ENCODE measurements around the gene SKIL.

Gene SKIL

DNA sequence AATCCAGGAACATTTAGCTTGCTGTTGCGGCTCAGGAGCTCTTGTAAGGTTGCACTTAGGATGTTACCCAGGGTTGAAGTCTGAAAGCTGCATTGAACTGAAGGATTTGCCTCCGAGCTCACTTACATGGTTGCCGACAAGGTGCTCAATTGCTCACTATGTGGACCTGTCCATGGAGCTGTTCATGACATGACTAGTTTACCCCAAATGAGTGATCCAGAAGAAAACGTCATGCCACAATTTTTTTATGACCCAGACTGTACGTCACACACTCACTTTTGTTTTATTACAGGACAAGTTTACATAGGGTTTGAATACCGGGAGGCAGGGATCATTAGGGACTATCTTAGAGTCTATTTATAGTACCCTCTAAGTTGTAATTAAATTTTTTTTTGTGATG is 40.2 kb downstream of the SKIL start:
- Mint-ChIP-seq H3K4me1 (ENCODE audit: low read depth) (no peaks in the 10 kb centered on the region), H3K36me3 (ENCODE audit: low read depth) (no peaks in the 10 kb centered on the region), H3K27me3 (ENCODE audit: low read depth) (no peaks in the 10 kb centered on the region), H3K9me3 (no peaks in the 10 kb centered on the region), H3K27ac (no peak overlapping the region), H3K4me3 (no peak overlapping the region)
- DNase-seq (ENCODE audit: low spot score), result no peak

DNA sequence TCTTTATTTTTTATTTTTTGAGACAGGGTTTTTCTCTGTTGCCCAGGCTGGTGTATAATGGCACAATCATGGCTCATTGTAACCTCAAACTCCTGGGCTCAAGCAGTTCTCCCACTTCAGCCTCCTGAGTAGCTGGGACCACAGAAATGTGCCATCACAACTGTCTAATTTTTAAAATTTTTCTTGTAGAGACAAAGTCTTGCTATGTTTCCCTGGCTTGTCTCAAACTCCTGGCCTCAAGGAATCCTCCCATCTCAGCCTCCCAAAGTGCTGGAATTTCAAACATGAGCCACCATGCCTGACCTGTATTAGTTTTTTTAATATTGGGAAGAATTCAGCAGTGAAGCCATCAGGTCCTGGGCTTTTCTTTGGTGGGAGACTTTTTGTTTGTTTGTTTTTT is 47.6 kb downstream of the SKIL start:
- no peak for DNase-seq (ENCODE audit: low spot score)
- H3K27ac Mint-ChIP-seq, result no peak overlapping the region
- peaks cover 2% of the 10 kb centered on the region for H3K27me3 Mint-ChIP-seq (ENCODE audit: low read depth)
- H3K4me3 Mint-ChIP-seq, result no peak overlapping the region
- no peaks in the 10 kb centered on the region for H3K36me3 Mint-ChIP-seq (ENCODE audit: low read depth)
- no peaks in the 10 kb centered on the region for H3K4me1 Mint-ChIP-seq (ENCODE audit: low read depth)
- no peaks in the 10 kb centered on the region for H3K9me3 Mint-ChIP-seq

DNA sequence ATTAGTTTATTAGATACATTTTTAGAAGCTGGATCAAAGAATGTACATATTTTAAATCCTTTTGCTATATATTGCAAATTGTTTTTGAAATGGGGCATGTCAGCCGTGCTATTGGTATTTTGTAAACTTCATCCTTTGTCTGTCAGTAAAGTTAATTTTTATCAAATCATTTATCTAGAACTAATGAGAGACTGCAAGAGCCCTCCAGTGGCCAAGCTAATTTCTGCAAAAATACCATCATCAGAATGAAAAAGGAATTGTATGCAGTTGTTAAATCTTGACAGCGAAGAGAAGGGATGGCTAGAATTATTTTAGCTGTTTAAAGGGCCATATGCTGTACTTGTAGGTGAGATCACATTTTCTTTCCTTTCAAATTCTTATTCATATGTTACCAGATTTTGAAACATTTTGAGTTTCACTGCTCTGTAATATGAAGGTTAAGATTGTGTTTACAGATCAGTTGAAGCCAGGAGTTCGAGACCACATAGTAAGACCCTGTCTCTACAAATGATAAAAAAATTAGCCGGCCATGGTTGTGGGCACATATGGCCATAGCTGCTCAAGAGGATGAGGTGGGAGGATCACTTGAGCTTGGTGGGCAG is 53.0 kb downstream of the SKIL start:
- no peak for DNase-seq (ENCODE audit: low spot score)
- no peaks in the 10 kb centered on the region for H3K9me3 Mint-ChIP-seq
- no peaks in the 10 kb centered on the region for H3K36me3 Mint-ChIP-seq (ENCODE audit: low read depth)
- H3K27me3 Mint-ChIP-seq (ENCODE audit: low read depth), result no peaks in the 10 kb centered on the region
- no peak overlapping the region for H3K4me3 Mint-ChIP-seq
- H3K27ac Mint-ChIP-seq, result no peak overlapping the region
- no peaks in the 10 kb centered on the region for H3K4me1 Mint-ChIP-seq (ENCODE audit: low read depth)

DNA sequence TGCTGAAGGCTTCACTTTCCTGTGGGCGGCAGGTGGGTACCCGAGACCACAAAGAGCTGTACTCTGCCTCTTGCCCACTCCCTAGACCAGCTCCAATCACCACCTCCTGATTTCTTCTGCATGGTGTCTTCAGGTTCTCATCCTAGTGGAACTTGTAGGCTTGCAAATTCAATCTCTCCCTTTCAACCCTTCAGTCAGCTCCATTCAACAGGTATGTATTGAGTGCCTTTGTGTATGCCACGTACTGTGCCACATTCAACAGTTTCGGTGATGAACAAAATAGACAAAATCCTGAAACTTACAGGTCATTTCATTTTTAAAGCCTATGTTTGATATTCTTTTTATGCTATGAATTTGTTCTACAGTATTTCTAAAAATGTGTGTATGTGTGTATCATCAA is 55.8 kb downstream of the SKIL start:
- H3K27ac Mint-ChIP-seq, result no peak overlapping the region
- peaks cover 2% of the 10 kb centered on the region for H3K36me3 Mint-ChIP-seq (ENCODE audit: low read depth)
- no peak for DNase-seq (ENCODE audit: low spot score)
- peaks cover 3% of the 10 kb centered on the region for H3K4me1 Mint-ChIP-seq (ENCODE audit: low read depth)
- H3K27me3 Mint-ChIP-seq (ENCODE audit: low read depth), result peaks cover 18% of the 10 kb centered on the region
- H3K4me3 Mint-ChIP-seq, result no peak overlapping the region
- no peaks in the 10 kb centered on the region for H3K9me3 Mint-ChIP-seq

DNA sequence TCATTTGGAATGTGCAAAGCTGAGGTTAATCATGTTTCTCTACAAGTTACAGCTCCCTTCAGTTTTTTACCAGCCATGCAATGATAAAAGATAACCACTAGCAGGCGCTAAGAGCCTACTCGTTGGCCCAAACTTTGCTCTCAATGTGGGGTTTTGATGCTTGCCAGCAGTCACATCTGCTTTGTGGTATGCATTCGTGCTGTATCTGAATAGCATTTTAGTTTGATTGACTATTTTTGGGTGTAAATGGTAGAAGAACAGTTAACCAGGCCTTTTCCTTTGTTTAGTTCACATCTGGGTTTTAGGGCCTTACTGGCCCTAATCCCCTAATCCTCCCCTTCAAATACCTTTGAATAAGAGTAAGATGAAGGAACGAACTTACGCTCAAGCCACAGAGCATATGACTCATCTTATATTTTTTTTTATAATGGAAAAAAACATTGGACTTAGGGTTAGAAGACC is 56.7 kb downstream of the SKIL start:
- Mint-ChIP-seq H3K27ac (no peak overlapping the region), H3K36me3 (ENCODE audit: low read depth) (peaks cover 3% of the 10 kb centered on the region), H3K27me3 (ENCODE audit: low read depth) (peaks cover 24% of the 10 kb centered on the region), H3K4me3 (no peak overlapping the region), H3K4me1 (ENCODE audit: low read depth) (peaks cover 3% of the 10 kb centered on the region), H3K9me3 (no peaks in the 10 kb centered on the region)
- DNase-seq (ENCODE audit: low spot score), result peak; percentile 23

DNA sequence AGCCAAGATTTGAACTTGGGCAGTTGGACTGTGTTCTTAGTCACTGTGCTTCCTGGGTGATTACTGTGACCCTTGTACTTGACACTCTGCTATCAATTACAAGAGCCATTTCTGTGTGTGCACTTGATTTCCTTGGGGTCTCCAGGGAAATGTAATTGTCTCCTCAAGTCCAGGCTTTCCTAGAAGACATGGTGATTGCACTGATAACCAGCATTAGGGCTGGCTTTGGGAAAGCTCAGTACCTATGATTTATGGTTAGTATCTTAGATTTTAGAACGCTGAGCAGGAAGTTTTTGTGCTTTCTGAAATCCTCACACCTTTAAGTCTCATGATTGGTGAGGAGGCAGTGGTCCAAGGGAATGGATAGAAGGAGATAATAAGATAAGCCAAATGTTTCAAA is 59.6 kb downstream of the SKIL start:
- H3K36me3 Mint-ChIP-seq (ENCODE audit: low read depth), result peaks cover 3% of the 10 kb centered on the region
- peaks cover 9% of the 10 kb centered on the region for H3K4me1 Mint-ChIP-seq (ENCODE audit: low read depth)
- peaks cover 43% of the 10 kb centered on the region for H3K27me3 Mint-ChIP-seq (ENCODE audit: low read depth)
- no peak for DNase-seq (ENCODE audit: low spot score)
- no peak overlapping the region for H3K27ac Mint-ChIP-seq
- no peaks in the 10 kb centered on the region for H3K9me3 Mint-ChIP-seq
- no peak overlapping the region for H3K4me3 Mint-ChIP-seq

DNA sequence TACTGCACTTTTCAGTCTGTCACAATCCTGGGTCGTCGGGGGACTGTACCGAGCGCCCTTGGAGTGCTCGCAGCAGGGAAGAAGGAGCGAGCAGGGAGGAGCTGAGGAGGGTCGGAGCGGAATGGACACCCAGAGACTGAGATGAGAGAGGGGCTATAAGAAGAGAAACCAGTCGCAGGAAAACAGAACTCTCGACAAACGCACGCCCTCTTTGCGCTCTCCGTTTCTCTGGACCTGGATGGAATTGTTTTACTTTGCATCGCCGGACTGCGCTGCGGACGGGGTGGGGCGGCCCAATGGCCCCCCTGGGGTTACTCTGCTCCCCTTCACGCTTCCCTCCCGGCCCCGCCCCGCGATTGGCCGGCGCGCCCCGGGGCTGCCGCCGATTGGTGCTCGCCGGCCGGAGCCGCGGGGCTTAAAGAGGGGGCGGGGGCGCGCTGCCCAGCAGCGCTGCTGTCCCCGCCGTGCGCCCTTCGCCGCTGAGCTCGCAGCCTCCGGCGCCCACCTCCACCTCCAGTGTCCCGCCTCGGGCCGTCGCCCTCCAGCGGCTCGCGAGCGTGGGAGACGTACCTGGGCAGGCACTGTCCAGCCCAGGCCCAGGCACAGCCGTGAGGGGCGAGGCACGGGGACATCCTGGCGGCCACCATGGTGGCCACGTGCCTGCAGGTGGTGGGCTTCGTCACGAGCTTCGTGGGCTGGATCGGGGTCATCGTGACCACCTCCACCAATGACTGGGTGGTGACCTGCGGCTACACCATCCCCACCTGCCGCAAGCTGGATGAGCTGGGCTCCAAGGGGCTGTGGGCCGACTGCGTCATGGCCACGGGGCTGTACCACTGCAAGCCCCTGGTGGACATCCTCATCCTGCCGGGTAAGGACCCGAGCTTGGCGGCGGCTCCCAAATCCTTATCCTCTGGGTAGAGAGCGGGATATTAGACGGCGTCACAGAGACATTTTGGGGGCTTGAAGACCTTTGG is 61.2 kb downstream of the SKIL start, which contains the start of gene CLDN11:
Gene CLDN11, plus strand, starts transcription at position 447 of the 977 bp plus-strand sequence. Its CDS starts 199 bp downstream, at position 646.
- Mint-ChIP-seq H3K4me1 (ENCODE audit: low read depth) (peaks cover 13% of the 10 kb centered on the region), H3K27ac (no peak within 1 kb of the TSS), H3K9me3 (no peaks in the 10 kb centered on the region), H3K4me3 (peak within 1 kb of the TSS; percentile 76), H3K36me3 (ENCODE audit: low read depth) (peaks cover 3% of the 10 kb centered on the region), H3K27me3 (ENCODE audit: low read depth) (peaks cover 43% of the 10 kb centered on the region)
- DNase-seq (ENCODE audit: low spot score), result no peak

DNA sequence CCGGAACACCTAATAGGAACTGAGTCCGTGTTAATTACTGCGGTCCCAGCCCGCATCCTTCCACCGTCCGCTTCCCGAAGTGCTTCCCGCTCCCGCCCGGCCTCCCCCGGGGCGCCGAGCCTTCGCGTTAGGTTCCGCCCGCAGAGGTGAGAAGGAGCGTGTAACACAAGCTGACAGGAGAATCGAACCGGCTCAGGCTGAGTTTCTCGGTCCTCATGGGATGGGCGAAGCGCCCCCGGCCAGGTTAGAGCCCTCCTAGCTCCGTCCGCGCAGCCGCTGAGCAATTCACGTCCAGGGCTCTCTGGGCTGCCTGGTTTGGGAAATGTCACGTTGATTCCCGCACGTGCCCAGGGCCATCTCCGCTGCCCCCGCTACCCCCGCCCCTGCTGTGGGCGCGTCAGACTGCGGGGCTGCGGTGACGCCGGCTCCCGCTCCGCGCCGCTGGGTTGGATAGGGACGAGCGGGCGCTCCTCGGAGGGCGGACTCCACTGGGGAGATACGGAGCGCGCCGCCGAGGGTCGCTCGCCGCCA is 62.1 kb downstream of the SKIL start:
- Mint-ChIP-seq H3K9me3 (no peaks in the 10 kb centered on the region), H3K27me3 (ENCODE audit: low read depth) (peaks cover 43% of the 10 kb centered on the region), H3K4me3 (peak overlapping the region; percentile 6), H3K27ac (no peak overlapping the region), H3K36me3 (ENCODE audit: low read depth) (peaks cover 3% of the 10 kb centered on the region), H3K4me1 (ENCODE audit: low read depth) (peaks cover 13% of the 10 kb centered on the region)
- no peak for DNase-seq (ENCODE audit: low spot score)

DNA sequence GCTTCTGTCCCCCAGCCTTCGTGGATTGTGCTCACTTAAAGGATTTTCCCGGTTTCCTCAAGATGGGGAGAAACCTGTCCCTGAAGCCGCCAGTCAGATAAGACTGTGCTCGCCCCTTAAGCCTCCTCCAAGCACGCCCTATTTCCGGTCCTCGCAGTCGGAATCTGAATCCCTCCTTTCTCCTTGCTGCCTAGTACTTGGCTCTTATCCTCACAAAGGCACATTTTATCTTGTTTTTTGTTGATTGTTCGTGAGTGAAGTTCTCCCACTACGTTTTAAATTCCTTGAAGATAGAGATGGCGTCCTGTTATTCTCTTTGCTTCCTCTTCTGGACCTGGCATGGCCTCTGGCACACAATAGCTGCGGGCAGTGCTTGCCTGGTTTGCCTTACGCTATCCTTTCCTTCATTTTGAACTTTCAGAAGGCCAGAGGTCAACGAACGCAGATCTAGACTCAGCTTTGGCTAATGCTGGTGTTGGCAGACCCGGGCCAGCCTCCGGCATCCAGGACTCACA is 62.8 kb downstream of the SKIL start:
- H3K27me3 Mint-ChIP-seq (ENCODE audit: low read depth), result peaks cover 43% of the 10 kb centered on the region
- H3K4me3 Mint-ChIP-seq, result no peak overlapping the region

DNA sequence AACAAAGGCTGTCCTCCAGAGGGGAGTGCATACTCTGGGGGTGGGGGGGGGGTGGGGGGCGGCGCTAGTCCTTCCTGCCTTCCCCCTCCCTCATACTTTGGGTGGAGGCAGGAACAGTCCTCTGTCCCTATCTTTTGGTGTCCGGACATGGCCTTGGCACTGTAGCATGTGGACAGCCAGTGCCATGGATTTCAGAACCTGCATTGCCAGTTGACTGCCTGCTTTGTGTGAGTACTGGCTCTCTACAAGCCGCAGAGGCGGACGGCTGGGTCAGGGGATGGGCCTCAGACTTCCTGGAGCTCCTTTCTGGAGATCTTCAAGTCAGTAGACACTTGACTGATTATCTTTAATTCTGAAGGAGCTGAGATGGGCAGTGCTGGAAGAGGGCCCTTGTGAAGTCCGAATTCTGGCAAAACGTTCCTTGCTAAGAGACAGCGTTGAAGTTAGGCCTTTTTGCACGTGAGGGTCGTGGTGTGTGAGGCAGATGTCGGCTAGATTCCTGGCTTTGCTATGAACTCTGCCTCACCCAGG is 63.7 kb downstream of the SKIL start:
- no peak for DNase-seq (ENCODE audit: low spot score)
- H3K4me3 Mint-ChIP-seq, result no peak overlapping the region
- no peaks in the 10 kb centered on the region for H3K9me3 Mint-ChIP-seq
- peaks cover 41% of the 10 kb centered on the region for H3K27me3 Mint-ChIP-seq (ENCODE audit: low read depth)
- H3K27ac Mint-ChIP-seq, result no peak overlapping the region
- peaks cover 3% of the 10 kb centered on the region for H3K36me3 Mint-ChIP-seq (ENCODE audit: low read depth)
- H3K4me1 Mint-ChIP-seq (ENCODE audit: low read depth), result peaks cover 15% of the 10 kb centered on the region

More for the DNA sequence above, 62.8 kb downstream of the SKIL start:
- peaks cover 13% of the 10 kb centered on the region for H3K4me1 Mint-ChIP-seq (ENCODE audit: low read depth)
- no peak overlapping the region for H3K27ac Mint-ChIP-seq
- no peak for DNase-seq (ENCODE audit: low spot score)
- H3K9me3 Mint-ChIP-seq, result no peaks in the 10 kb centered on the region
- H3K36me3 Mint-ChIP-seq (ENCODE audit: low read depth), result peaks cover 3% of the 10 kb centered on the region

DNA sequence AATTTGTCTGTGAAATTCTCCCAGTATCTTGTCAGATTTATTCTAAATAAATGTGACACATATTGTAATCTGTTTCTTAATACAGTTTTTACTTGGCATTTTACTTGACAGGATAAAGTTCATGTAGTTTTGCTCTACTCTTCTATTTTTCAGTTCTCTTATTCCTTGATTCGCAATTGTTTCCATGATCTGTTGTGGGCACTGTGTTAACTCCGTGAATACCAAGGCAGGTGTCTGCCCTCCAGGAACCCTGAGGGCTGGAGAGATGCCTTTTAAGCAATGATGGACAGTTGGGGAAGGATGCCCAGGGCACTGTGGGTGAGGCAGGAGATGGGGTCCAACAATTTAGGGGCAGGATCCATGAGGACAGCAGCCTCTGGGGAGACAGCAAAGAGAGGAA is 64.2 kb downstream of the SKIL start:
- H3K27me3 Mint-ChIP-seq (ENCODE audit: low read depth), result peaks cover 37% of the 10 kb centered on the region
- H3K36me3 Mint-ChIP-seq (ENCODE audit: low read depth), result peaks cover 3% of the 10 kb centered on the region
- no peak overlapping the region for H3K4me3 Mint-ChIP-seq
- no peaks in the 10 kb centered on the region for H3K9me3 Mint-ChIP-seq
- H3K27ac Mint-ChIP-seq, result no peak overlapping the region
- H3K4me1 Mint-ChIP-seq (ENCODE audit: low read depth), result peaks cover 17% of the 10 kb centered on the region
- DNase-seq (ENCODE audit: low spot score), result no peak

DNA sequence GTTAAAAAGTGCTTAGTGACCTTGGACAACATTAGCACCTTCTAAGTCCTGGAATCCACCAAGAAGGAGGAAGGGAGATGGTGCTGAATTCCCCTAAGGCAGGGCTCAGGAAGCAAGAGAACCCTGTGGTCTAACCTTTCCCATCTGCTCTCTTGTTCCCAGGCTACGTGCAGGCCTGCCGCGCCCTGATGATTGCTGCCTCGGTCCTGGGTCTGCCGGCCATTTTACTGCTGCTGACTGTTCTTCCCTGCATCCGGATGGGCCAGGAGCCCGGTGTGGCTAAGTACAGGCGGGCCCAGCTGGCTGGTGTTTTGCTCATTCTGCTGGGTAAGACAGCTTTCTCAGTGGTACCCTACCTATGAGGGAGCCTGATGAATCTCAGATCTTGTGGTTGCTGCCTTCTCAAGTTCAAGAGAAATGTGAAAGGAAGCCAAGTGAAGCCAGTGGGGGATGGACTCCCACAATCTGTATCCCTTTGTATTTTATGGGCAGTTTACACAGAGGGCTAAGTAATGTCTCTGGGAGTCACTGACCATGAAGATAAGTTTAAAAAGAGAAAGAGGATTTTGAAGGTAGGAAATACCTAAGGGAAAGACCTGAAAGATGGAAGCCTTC is 65.6 kb downstream of the SKIL start:
- no peak overlapping the region for H3K27ac Mint-ChIP-seq
- peaks cover 3% of the 10 kb centered on the region for H3K36me3 Mint-ChIP-seq (ENCODE audit: low read depth)
- H3K4me3 Mint-ChIP-seq, result no peak overlapping the region
- no peak for DNase-seq (ENCODE audit: low spot score)
- peaks cover 17% of the 10 kb centered on the region for H3K4me1 Mint-ChIP-seq (ENCODE audit: low read depth)
- no peaks in the 10 kb centered on the region for H3K9me3 Mint-ChIP-seq
- H3K27me3 Mint-ChIP-seq (ENCODE audit: low read depth), result peaks cover 26% of the 10 kb centered on the region

DNA sequence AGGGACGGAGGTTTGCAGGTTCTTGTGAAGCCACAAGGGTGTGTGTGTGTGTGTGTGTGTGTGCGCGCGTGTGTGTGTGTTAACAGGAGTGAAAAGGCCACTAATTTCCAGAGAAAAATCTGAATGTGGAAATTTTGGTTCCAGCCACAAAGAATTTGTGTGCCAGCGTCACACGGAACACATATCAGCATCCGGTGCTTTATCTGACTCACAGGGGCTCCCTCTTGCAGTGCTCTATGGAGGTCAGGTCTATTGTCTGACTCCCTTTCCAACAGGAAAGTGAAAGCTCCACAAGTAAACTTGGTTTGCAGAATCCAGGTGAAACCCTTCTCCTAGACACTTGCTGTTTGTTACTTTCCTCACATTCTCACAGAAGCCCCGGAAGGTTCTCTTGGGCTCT is 67.4 kb downstream of the SKIL start:
- Mint-ChIP-seq H3K4me1 (ENCODE audit: low read depth) (peaks cover 29% of the 10 kb centered on the region), H3K27ac (no peak overlapping the region), H3K27me3 (ENCODE audit: low read depth) (peaks cover 12% of the 10 kb centered on the region), H3K4me3 (no peak overlapping the region), H3K36me3 (ENCODE audit: low read depth) (peaks cover 2% of the 10 kb centered on the region), H3K9me3 (no peaks in the 10 kb centered on the region)
- DNase-seq (ENCODE audit: low spot score), result no peak

Data from T-helper 2 cell treated with Interferon-gamma antibody and Interleukin-4, amounts not matched to agents 5 μg/mL and 100 μg/mL, for 36 hours (primary cell).